ENCODE measurements around the gene SIRPB2. TPM values are rescaled to one million over a fixed set of nuclear protein-coding genes. Genes with fewer than 3 reads are reported as not detected.

SIRPB2 gene
- total RNA-seq, 1 experiment from 2014 or later, result 7.1 TPM

GRCh38 chr20:1437235-1437904 lies 53.9 kb downstream of the SIRPB2 start:
- Histone ChIP-seq H3K4me1 (replicated peaks; ENCODE audit: insufficient read depth) (0 out of 2 replicates have a peak, but pooled peaks cover 8% of the 10 kb centered on the region), H3K9me3 (ENCODE audit: insufficient read depth, low read depth) (no peaks in the 10 kb centered on the region), H3K27me3 (ENCODE audit: insufficient read depth, low read depth) (no peaks in the 10 kb centered on the region), H4K20me1 (ENCODE audit: insufficient read depth) (no peaks in the 10 kb centered on the region), H2AFZ (no peak overlapping the region), H3K9me2 (ENCODE audit: insufficient read depth) (no peaks in the 10 kb centered on the region), H3K36me3 (ENCODE audit: low read depth) (0 out of 2 replicates have a peak, but pooled peaks cover 7% of the 10 kb centered on the region), H3K79me2 (ENCODE audit: low read depth) (no peaks in the 10 kb centered on the region), H3K4me2 (no peak overlapping the region), H3K27ac (no peak overlapping the region), H3F3A (ENCODE audit: insufficient read depth, low read depth) (peaks cover 23% of the 10 kb centered on the region), H3K4me3 (no peak overlapping the region)
- no TSS peak for BruUV-seq (replicated peaks)
- intact Hi-C loops (cut with micrococcal nuclease; ENCODE audit: unreplicated experiment), result loop anchor here (1.0 to 5.0 kb wide), 6 partner anchors 37 to 124 kb away; partner anchors contain the start of gene SDCBP2
- DNase-seq, result peak; percentile 71 to 75
- POLR2A ChIA-PET (ENCODE audit: unreplicated experiment), result no interaction called here
- TF ChIP-seq EZH2 (IDR thresholded peaks at IDR 0.05; ENCODE audit: low read depth) (no peak), CTCF (conservative IDR thresholded peaks at IDR 0.05) (peak; percentile 94)
- CTCF ChIA-PET, result interaction anchor here (0.7 to 0.9 kb wide), 2 partner anchors 32 to 58 kb away, joined by 3 read pairs; no protein-coding TSS in a partner anchor

- no TSS peak for BruUV-seq (replicated peaks)
- no peaks in the 10 kb centered on the region for H3K27me3 ChIP-seq (ENCODE audit: insufficient read depth, low read depth)
- intact Hi-C loops (cut with micrococcal nuclease; ENCODE audit: unreplicated experiment), result loop anchor here (2.0 to 5.0 kb wide), 3 partner anchors 35 to 109 kb away; partner anchors contain the start of gene SDCBP2
- no peaks in the 10 kb centered on the region for H3K9me2 ChIP-seq (ENCODE audit: insufficient read depth)
- no peak overlapping the region for H2AFZ ChIP-seq
- ChIA-PET POLR2A (ENCODE audit: unreplicated experiment) (no interaction called here), CTCF (interaction anchor here (0.9 kb wide), 1 partner anchor 57 kb away, joined by 3 read pairs; no protein-coding TSS in a partner anchor)
- no peak overlapping the region for H3K27ac ChIP-seq
- H3K4me2 ChIP-seq, result no peak overlapping the region
- H3K4me3 ChIP-seq, result no peak overlapping the region
- peaks cover 18% of the 10 kb centered on the region for H3F3A ChIP-seq (ENCODE audit: insufficient read depth, low read depth)
- H3K79me2 ChIP-seq (ENCODE audit: low read depth), result no peaks in the 10 kb centered on the region
- no peaks in the 10 kb centered on the region for H3K36me3 ChIP-seq (ENCODE audit: low read depth)
- H4K20me1 ChIP-seq (ENCODE audit: insufficient read depth), result no peaks in the 10 kb centered on the region
- DNase-seq, result no peak
- 0 out of 2 replicates have a peak, but pooled peaks cover 5% of the 10 kb centered on the region for H3K9me3 ChIP-seq (ENCODE audit: insufficient read depth, low read depth)
- TF ChIP-seq EZH2 (IDR thresholded peaks at IDR 0.05; ENCODE audit: low read depth) (no peak), CTCF (conservative IDR thresholded peaks at IDR 0.05) (no peak)
- H3K4me1 ChIP-seq (replicated peaks; ENCODE audit: insufficient read depth), result 0 out of 2 replicates have a peak, but pooled peaks cover 8% of the 10 kb centered on the region
Observed at GRCh38 chr20:1436263-1436662, 55.0 kb downstream of the SIRPB2 start.

GRCh38 chr20:1435337-1435699 lies 55.9 kb downstream of the SIRPB2 start:
- no TSS peak for BruUV-seq (replicated peaks)
- Histone ChIP-seq H3K4me1 (replicated peaks; ENCODE audit: insufficient read depth) (peaks cover 9% of the 10 kb centered on the region; the same call in 1 of the 2 replicates), H3K27me3 (ENCODE audit: insufficient read depth, low read depth) (no peaks in the 10 kb centered on the region), H2AFZ (no peak overlapping the region), H3F3A (ENCODE audit: insufficient read depth, low read depth) (peaks cover 17% of the 10 kb centered on the region), H3K9me2 (ENCODE audit: insufficient read depth) (no peaks in the 10 kb centered on the region), H3K27ac (no peak overlapping the region), H3K4me2 (no peak overlapping the region), H3K4me3 (no peak overlapping the region), H3K79me2 (ENCODE audit: low read depth) (no peaks in the 10 kb centered on the region), H4K20me1 (ENCODE audit: insufficient read depth) (no peaks in the 10 kb centered on the region), H3K9me3 (ENCODE audit: insufficient read depth, low read depth) (0 out of 2 replicates have a peak, but pooled peaks cover 5% of the 10 kb centered on the region), H3K36me3 (ENCODE audit: low read depth) (no peaks in the 10 kb centered on the region)
- TF ChIP-seq EZH2 (IDR thresholded peaks at IDR 0.05; ENCODE audit: low read depth), result no peak
- TF ChIP-seq CTCF (conservative IDR thresholded peaks at IDR 0.05), result no peak
- POLR2A ChIA-PET (ENCODE audit: unreplicated experiment), result interaction anchor here (0.6 kb wide), 1 partner anchor 17 kb away, joined by 5 read pairs; no protein-coding TSS in a partner anchor
- intact Hi-C loops (cut with micrococcal nuclease; ENCODE audit: unreplicated experiment), result loop anchor here (5.0 kb wide), 1 partner anchor 108 kb away; the partner anchor contains the start of gene SDCBP2
- CTCF ChIA-PET, result interaction anchor here (0.6 to 1.1 kb wide), 2 partner anchors 109 to 342 kb away, joined by 3 read pairs; no protein-coding TSS in a partner anchor
- DNase-seq, result no peak
